Right lobe of liver (tissue), 6 donors: ENCODE data around the gene SYT1. TPM values are rescaled to one million over a fixed set of nuclear protein-coding genes. Genes with fewer than 3 reads are reported as not detected.

Source experiments
- ATAC-seq, 4 donors: fragments of 200-7000 bp; cut with Tn5 transposase; one replicate each; pipeline ENCODE4 v1.9.1; 2020; ENCODE audit warnings: mild to moderate bottlenecking in 4 of 4, moderate library complexity in 4 of 4
- DNase-seq, 3 donors: peaks; one replicate each; pipeline ENCODE4 v3.0.0-alpha.2; 2020
- H3K27ac ChIP-seq, 3 donors: fragments of 200-600 bp; one replicate each; pipeline ENCODE4 v1.8.0; 2022
- H3K27me3 ChIP-seq, 2 donors: fragments of 200-600 bp; one replicate each; pipeline ENCODE4 v1.8.0; 2022
- H3K36me3 ChIP-seq, 4 donors: fragments of 200-600 bp; sonication (generic) in 1 of 4; one replicate each; pipeline versions ENCODE4 v1.5.1 to v1.8.0; 2017 to 2022; ENCODE audit warnings: control low read depth in 1 of 4
- H3K4me1 ChIP-seq, 4 donors: fragments of 200-600 bp; sonication (generic) in 1 of 4; one replicate each; pipeline versions ENCODE4 v1.5.1 to v1.8.0; 2017 to 2022; ENCODE audit warnings: control low read depth in 1 of 4
- H3K4me3 ChIP-seq, 3 donors: fragments of 200-600 bp; one replicate each; pipeline ENCODE4 v1.8.0; 2022
- H3K9me3 ChIP-seq, 4 donors: fragments of 200-600 bp; sonication (generic) in 1 of 4; one replicate each; pipeline versions ENCODE4 v1.5.1 to v1.8.0; 2017 to 2022; ENCODE audit warnings: control low read depth in 1 of 4
- POLR2A ChIP-seq: fragments of 450-650 bp; IDR thresholded peaks from one replicate; pipeline ENCODE4 v1.6.1; 2017; ENCODE audit warnings: antibody characterized with exemption, mild to moderate bottlenecking
- WGBS: methylation state at CpG from one replicate; pipeline ENCODE4 v1.1.6; 2018; ENCODE audit warnings: low coverage, low lambda C conversion rate; ENCODE audit not compliant: insufficient coverage; ENCODE audit errors: missing lambda C conversion rate; 5-methylcytosine and 5-hydroxymethylcytosine counted together
- intact Hi-C, 2 donors: fragments of 100-400 bp; cut with DNase I; formaldehyde crosslinking; loops; one replicate each; pipeline versions ENCODE4 v1.11.2 to v1.14.1; 2022
- microRNA counts: library from miRNA; unstranded; fragments of <30 nt; microRNA quantifications from one replicate; lab custom pipeline; 2016
- microRNA-seq, 2 donors: library from miRNA; unstranded; fragments of <30 nt; microRNA quantifications; one replicate each; pipeline ENCODE4, GENCODE V29; 2019 to 2020
- small RNA-seq, 2 experiments: library from RNA; depleted of rRNA; stranded (forward); fragments of <200 nt; gene quantifications; one replicate each; pipeline ENCODE3, GENCODE V24; 2016
- total RNA-seq, 6 experiments: library from RNA; depleted of rRNA in 2 of 6; stranded (reverse); fragments of >200 nt in 2 of 6; fragmentation: NEBNext Ultra II Directional in 3 of 6; extraction: Animal tissue kit (Norgen Biotek cat#: 25700) in 3 of 6; gene quantifications; one replicate each; pipeline versions ENCODE4 v1.1.0 to v1.2.4, GENCODE V29; 2016 to 2023
- TF ChIP-seq, protein P1 (sequence below), 4 donors: fragments of 200-600 bp in 3 of 4; fragments of 450-650 bp in 1 of 4; IDR thresholded peaks; one replicate each; pipeline versions ENCODE4 v1.5.1 to v1.8.0; 2016 to 2022; ENCODE audit warnings: antibody characterized with exemption in 4 of 4, mild to moderate bottlenecking in 2 of 4
- donor health status: DM: no; HTN: yes; CAD: no.
- donor health status: DM: no; HTN: no; CAD: no.
- donor health status: DM: no; HTN: no; CAD: no.
- donor health status: DM: no; HTN: yes; CAD: no.
- donor health status: DM: no; HTN: yes; CAD: no.

The SYT1 gene
- total RNA-seq, 6 experiments from 2014 or later: 0.35 to 1.9 (median 0.81) TPM

- H3K27ac ChIP-seq: no peak overlapping the region
- H3K27me3 ChIP-seq: no peaks in the 10 kb centered on the region
- intact Hi-C loops: no loop called here
- H3K4me3 ChIP-seq: no peak overlapping the region
- ATAC-seq (no peak), DNase-seq (no peak)
- H3K36me3 ChIP-seq: no peaks in the 10 kb centered on the region
- TF ChIP-seq, protein P1, sequence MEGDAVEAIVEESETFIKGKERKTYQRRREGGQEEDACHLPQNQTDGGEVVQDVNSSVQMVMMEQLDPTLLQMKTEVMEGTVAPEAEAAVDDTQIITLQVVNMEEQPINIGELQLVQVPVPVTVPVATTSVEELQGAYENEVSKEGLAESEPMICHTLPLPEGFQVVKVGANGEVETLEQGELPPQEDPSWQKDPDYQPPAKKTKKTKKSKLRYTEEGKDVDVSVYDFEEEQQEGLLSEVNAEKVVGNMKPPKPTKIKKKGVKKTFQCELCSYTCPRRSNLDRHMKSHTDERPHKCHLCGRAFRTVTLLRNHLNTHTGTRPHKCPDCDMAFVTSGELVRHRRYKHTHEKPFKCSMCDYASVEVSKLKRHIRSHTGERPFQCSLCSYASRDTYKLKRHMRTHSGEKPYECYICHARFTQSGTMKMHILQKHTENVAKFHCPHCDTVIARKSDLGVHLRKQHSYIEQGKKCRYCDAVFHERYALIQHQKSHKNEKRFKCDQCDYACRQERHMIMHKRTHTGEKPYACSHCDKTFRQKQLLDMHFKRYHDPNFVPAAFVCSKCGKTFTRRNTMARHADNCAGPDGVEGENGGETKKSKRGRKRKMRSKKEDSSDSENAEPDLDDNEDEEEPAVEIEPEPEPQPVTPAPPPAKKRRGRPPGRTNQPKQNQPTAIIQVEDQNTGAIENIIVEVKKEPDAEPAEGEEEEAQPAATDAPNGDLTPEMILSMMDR (IDR thresholded peaks at IDR 0.05): no peak
- no peak for TF ChIP-seq POLR2A
- WGBS: 39% methylated on average over 2 of the region's 2 CpGs
- H3K4me1 ChIP-seq: no peaks in the 10 kb centered on the region
- no peaks in the 10 kb centered on the region for H3K9me3 ChIP-seq
These were observed 618.3 kb downstream of the SYT1 start for GRCh38 chr12:79482921-79483320.

- Histone ChIP-seq H3K36me3 (no peaks in the 10 kb centered on the region), H3K27me3 (no peaks in the 10 kb centered on the region), H3K4me1 (no peaks in the 10 kb centered on the region), H3K4me3 (no peak overlapping the region), H3K9me3 (no peaks in the 10 kb centered on the region), H3K27ac (no peak overlapping the region)
- DNase-seq: no peak
- intact Hi-C loops: no loop called here
- no peak for ATAC-seq
- 63% methylated on average over 3 of the region's 3 CpGs for WGBS
- TF ChIP-seq, protein P1 (IDR thresholded peaks at IDR 0.05): no peak
- TF ChIP-seq POLR2A: no peak
These were observed 621.6 kb downstream of the SYT1 start for GRCh38 chr12:79486154-79486553.

GRCh38 chr12:79487386-79488110 is 623.0 kb downstream of the SYT1 start:
- Histone ChIP-seq H3K36me3 (no peaks in the 10 kb centered on the region), H3K4me1 (no peaks in the 10 kb centered on the region), H3K27ac (no peak overlapping the region), H3K4me3 (no peak overlapping the region), H3K27me3 (no peaks in the 10 kb centered on the region), H3K9me3 (no peaks in the 10 kb centered on the region)
- WGBS: 52% methylated on average over 3 of the region's 3 CpGs
- no peak for ATAC-seq
- TF ChIP-seq POLR2A: no peak
- TF ChIP-seq, protein P1 (IDR thresholded peaks at IDR 0.05): no peak
- intact Hi-C loops: no loop called here
- no peak for DNase-seq

MicroRNA genes within 50 kb of the gene (microRNA counts, 767-probe panel; counts per million panel counts)
- 237 counts per million for microRNA hsa-miR-1252 (lab: Ali Mortazavi, UCI)

Small RNA genes lying within 50 kb of the gene (microRNA-seq; reads per million reads assigned to microRNA genes)
- 0 reads per million in 2 donors for gene MIR1252

Small RNA genes lying within 50 kb of the gene (small RNA-seq; reads per million reads assigned to genes)
- gene MIR1252: 0 reads per million in 2 experiments
